ENCODE measurements around the gene NOP9. TPM values are rescaled to one million over a fixed set of nuclear protein-coding genes. Genes with fewer than 3 reads are reported as not detected.

NOP9 gene
- total RNA-seq, 4 donors from 2014 or later = 16.6 to 29.2 (median 21.6) TPM

GRCh38 chr14:24260026-24260779 is 39.4 kb upstream of the NOP9 start:
- Histone ChIP-seq H3K9me3 (no peaks in the 10 kb centered on the region), H3K27me3 (no peaks in the 10 kb centered on the region), H3K4me1 (peaks cover 0 to 9% (median 2%) of the 10 kb centered on the region in 4 donors), H3K4me3 (no peak overlapping the region), H3K36me3 (peaks cover 0 to 20% (median 5%) of the 10 kb centered on the region in 4 donors), H3K27ac (replicated peaks in 1 of 4) (no peak overlapping the region)
- TF ChIP-seq CTCF (IDR thresholded peaks at IDR 0.05) = no peak
- no peak for TF ChIP-seq EP300 (IDR thresholded peaks at IDR 0.05)
- no peak for TF ChIP-seq POLR2A (IDR thresholded peaks at IDR 0.05; ENCODE audit: low read depth)
- TF ChIP-seq POLR2AphosphoS5 (IDR thresholded peaks at IDR 0.05) = no peak
- DNase-seq (ENCODE audit: extremely low spot score) = no peak
- 90% methylated on average over 15 of the region's 16 CpGs for WGBS
- intact Hi-C loops (cut with DNase I) = no loop called here

GRCh38 chr14:24260780-24261157 is 38.9 kb upstream of the NOP9 start:
- Histone ChIP-seq H3K9me3 (no peaks in the 10 kb centered on the region), H3K36me3 (peaks cover 0 to 20% (median 11%) of the 10 kb centered on the region in 4 donors), H3K27me3 (no peaks in the 10 kb centered on the region), H3K27ac (replicated peaks in 1 of 4) (no peak overlapping the region), H3K4me1 (peaks cover 0 to 9% (median 2%) of the 10 kb centered on the region in 4 donors), H3K4me3 (no peak overlapping the region)
- TF ChIP-seq EP300 (IDR thresholded peaks at IDR 0.05) (no peak), POLR2A (IDR thresholded peaks at IDR 0.05; ENCODE audit: low read depth) (no peak), POLR2AphosphoS5 (IDR thresholded peaks at IDR 0.05) (no peak), CTCF (IDR thresholded peaks at IDR 0.05) (no peak)
- WGBS = 71% methylated on average over 1 of the region's 4 CpGs
- intact Hi-C loops (cut with DNase I) = no loop called here
- no peak for DNase-seq (ENCODE audit: extremely low spot score)

GRCh38 chr14:24261256-24261968 is 38.2 kb upstream of the NOP9 start:
- TF ChIP-seq POLR2A (IDR thresholded peaks at IDR 0.05; ENCODE audit: low read depth) (no peak), CTCF (IDR thresholded peaks at IDR 0.05) (no peak), POLR2AphosphoS5 (IDR thresholded peaks at IDR 0.05) (no peak), EP300 (IDR thresholded peaks at IDR 0.05) (no peak)
- Histone ChIP-seq H3K36me3 (peaks cover 3 to 27% (median 16%) of the 10 kb centered on the region in 4 donors), H3K4me1 (peaks cover 0 to 9% (median 2%) of the 10 kb centered on the region in 4 donors), H3K9me3 (no peaks in the 10 kb centered on the region), H3K4me3 (no peak overlapping the region), H3K27me3 (no peaks in the 10 kb centered on the region), H3K27ac (replicated peaks in 1 of 4) (no peak overlapping the region)
- WGBS = 92% methylated on average over 18 of the region's 20 CpGs
- DNase-seq (ENCODE audit: extremely low spot score) = no peak
- intact Hi-C loops (cut with DNase I) = no loop called here

- no peak for DNase-seq (ENCODE audit: extremely low spot score)
- intact Hi-C loops (cut with DNase I) = no loop called here
- WGBS = 93% methylated on average over 8 of the region's 19 CpGs
- Histone ChIP-seq H3K9me3 (no peaks in the 10 kb centered on the region), H3K36me3 (peaks cover 8 to 32% (median 21%) of the 10 kb centered on the region in 4 donors), H3K4me1 (peaks cover 0 to 9% (median 2%) of the 10 kb centered on the region in 4 donors), H3K27ac (replicated peaks in 1 of 4) (no peak overlapping the region), H3K27me3 (no peaks in the 10 kb centered on the region), H3K4me3 (no peak overlapping the region)
- TF ChIP-seq CTCF (IDR thresholded peaks at IDR 0.05) = no peak
Observed at GRCh38 chr14:24261969-24262327, 37.7 kb upstream of the NOP9 start.

Data from esophagus muscularis mucosa (tissue), 4 donors.